ENCODE results near the gene BABAM2. TPM values are rescaled to one million over a fixed set of nuclear protein-coding genes. Genes with fewer than 3 reads are reported as not detected.

The BABAM2 gene
- total RNA-seq, 1 experiment from 2014 or later = 27.1 TPM

GRCh38 chr2:28369358-28369757 is 478.8 kb downstream of the BABAM2 start:
- H2AFZ ChIP-seq (ENCODE audit: low read length) = no peak overlapping the region
- H2BK12ac ChIP-seq (ENCODE audit: insufficient read length, low read depth, low read length) = no peak overlapping the region
- Mint-ChIP-seq H3K4me3 (no peak overlapping the region), H3K4me1 (0 out of 4 replicates have a peak, but pooled peaks cover 2% of the 10 kb centered on the region in 2 experiments), H3K9me3 (no peaks in the 10 kb centered on the region), H3K36me3 (ENCODE audit: insufficient read depth in 1 of 3, low read depth in 3 of 3) (no peaks in the 10 kb centered on the region), H3K27me3 (ENCODE audit: low read depth) (peaks cover 24% of the 10 kb centered on the region), H3K27ac (no peak overlapping the region; a peak in 1 of 7 replicates)
- H2BK5ac ChIP-seq (ENCODE audit: insufficient read length, low read length) = no peak overlapping the region
- no peak overlapping the region for H3K27ac ChIP-seq (ENCODE audit: insufficient read length, low read depth, low read length)
- no peak overlapping the region for H4K8ac ChIP-seq (replicated peaks; ENCODE audit: insufficient read length, low read depth, low read length)
- no peak for DNase-seq
- H4K91ac ChIP-seq (ENCODE audit: insufficient read length, low read depth, low read length) = no peak overlapping the region
- no CpG with 5 or more reads among the region's 5 CpGs for WGBS (ENCODE audit: extremely low coverage, insufficient read length, low lambda C conversion rate)
- H3K9me3 ChIP-seq (ENCODE audit: control insufficient read depth, low read depth, low read length) = no peaks in the 10 kb centered on the region
- H3K4me1 ChIP-seq (ENCODE audit: insufficient read depth, low read length) = no peaks in the 10 kb centered on the region
- no peaks in the 10 kb centered on the region for H4K20me1 ChIP-seq (ENCODE audit: control insufficient read depth, insufficient read depth, insufficient read length)
- no peaks in the 10 kb centered on the region for H3K23me2 ChIP-seq (ENCODE audit: insufficient read length, low read depth, low read length, poor library complexity, severe bottlenecking)
- no peak overlapping the region for H2BK15ac ChIP-seq (ENCODE audit: low read depth, low read length)
- H3K27me3 ChIP-seq (ENCODE audit: insufficient read depth, low read length) = no peaks in the 10 kb centered on the region; the same call in 1 of the 2 replicates
- H3K14ac ChIP-seq (ENCODE audit: insufficient read depth, low read length) = no peak overlapping the region; the same call in 1 of the 2 replicates
- no peaks in the 10 kb centered on the region for H3K79me1 ChIP-seq (ENCODE audit: insufficient read depth, low read depth, low read length, poor library complexity, severe bottlenecking)
- no peak overlapping the region for H2BK20ac ChIP-seq (ENCODE audit: low read depth, low read length, poor library complexity, severe bottlenecking)
- H2AK5ac ChIP-seq (ENCODE audit: insufficient read length, low read length) = no peak overlapping the region
- H3K18ac ChIP-seq (ENCODE audit: insufficient read length, low read depth, low read length) = no peak overlapping the region
- H3K9ac ChIP-seq (ENCODE audit: extremely low read depth, insufficient read length, low read length) = no peak overlapping the region
- H3K79me2 ChIP-seq (ENCODE audit: insufficient read depth, low read length) = no peaks in the 10 kb centered on the region
- H3K4me2 ChIP-seq (ENCODE audit: insufficient read depth, insufficient read length, low read length) = no peak overlapping the region
- H3K4ac ChIP-seq (ENCODE audit: low read depth, low read length) = no peak overlapping the region
- no peak overlapping the region for H3T11ph ChIP-seq (ENCODE audit: low read length)
- H2BK120ac ChIP-seq (ENCODE audit: low read depth, low read length, poor library complexity, severe bottlenecking) = no peak overlapping the region
- no peak overlapping the region for H4K5ac ChIP-seq (ENCODE audit: insufficient read length, low read depth, low read length)
- TF ChIP-seq, protein P1, sequence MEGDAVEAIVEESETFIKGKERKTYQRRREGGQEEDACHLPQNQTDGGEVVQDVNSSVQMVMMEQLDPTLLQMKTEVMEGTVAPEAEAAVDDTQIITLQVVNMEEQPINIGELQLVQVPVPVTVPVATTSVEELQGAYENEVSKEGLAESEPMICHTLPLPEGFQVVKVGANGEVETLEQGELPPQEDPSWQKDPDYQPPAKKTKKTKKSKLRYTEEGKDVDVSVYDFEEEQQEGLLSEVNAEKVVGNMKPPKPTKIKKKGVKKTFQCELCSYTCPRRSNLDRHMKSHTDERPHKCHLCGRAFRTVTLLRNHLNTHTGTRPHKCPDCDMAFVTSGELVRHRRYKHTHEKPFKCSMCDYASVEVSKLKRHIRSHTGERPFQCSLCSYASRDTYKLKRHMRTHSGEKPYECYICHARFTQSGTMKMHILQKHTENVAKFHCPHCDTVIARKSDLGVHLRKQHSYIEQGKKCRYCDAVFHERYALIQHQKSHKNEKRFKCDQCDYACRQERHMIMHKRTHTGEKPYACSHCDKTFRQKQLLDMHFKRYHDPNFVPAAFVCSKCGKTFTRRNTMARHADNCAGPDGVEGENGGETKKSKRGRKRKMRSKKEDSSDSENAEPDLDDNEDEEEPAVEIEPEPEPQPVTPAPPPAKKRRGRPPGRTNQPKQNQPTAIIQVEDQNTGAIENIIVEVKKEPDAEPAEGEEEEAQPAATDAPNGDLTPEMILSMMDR (conservative IDR thresholded peaks at IDR 0.05) = no peak
- H3K23ac ChIP-seq (ENCODE audit: insufficient read length, low read depth, low read length) = no peak overlapping the region
- H3K56ac ChIP-seq (ENCODE audit: insufficient read length, low read depth, low read length) = no peak overlapping the region

Data from H9 (cell line).